ENCODE results near the gene TTC33. TPM values are rescaled to one million over a fixed set of nuclear protein-coding genes. Genes with fewer than 3 reads are reported as not detected.
"Not testable (repeated sequence)": the region's sequence is repeated elsewhere in the genome, so short reads cannot be mapped to it uniquely, and the experiment has no call there.

Gene TTC33
- polyA plus RNA-seq, 3 donors from 2014 or later, result 10.5 to 18.1 (median 11.2) TPM

- peaks cover 0 to 2% (median 0%) of the 10 kb centered on the region in 6 donors for H3K9me3 Mint-ChIP-seq
- H3K4me3 Mint-ChIP-seq, result peak overlapping the region in 2 of 5 donors; percentile 6 to 31
- peaks cover 0 to 2% (median 0%) of the 10 kb centered on the region in 3 donors for H3K27me3 Mint-ChIP-seq (ENCODE audit: low read depth in 3 of 3)
- no peak for DNase-seq
- peaks cover 0 to 3% (median 0%) of the 10 kb centered on the region in 3 donors for H3K36me3 Mint-ChIP-seq
- peak overlapping the region in 3 of 6 donors; percentile 19 to 46 (median 35) for H3K27ac Mint-ChIP-seq
- H3K4me1 Mint-ChIP-seq, result peaks cover 25 to 27% of the 10 kb centered on the region in 2 donors
These were observed 187.2 kb downstream of the TTC33 start for GRCh38 chr5:40568548-40568947.

- not testable (repeated sequence) for H3K36me3 Mint-ChIP-seq; H3K4me3 Mint-ChIP-seq; H3K9me3 Mint-ChIP-seq; H3K27me3 Mint-ChIP-seq (ENCODE audit: low read depth in 3 of 3); DNase-seq; H3K27ac Mint-ChIP-seq; H3K4me1 Mint-ChIP-seq
These were observed 192.6 kb downstream of the TTC33 start for GRCh38 chr5:40563173-40563572.

GRCh38 chr5:40560474-40561110 lies 195.2 kb downstream of the TTC33 start:
- Mint-ChIP-seq H3K27ac (peak overlapping the region in 1 of 6 donors; percentile 8), H3K4me3 (no peak overlapping the region), H3K27me3 (ENCODE audit: low read depth in 3 of 3) (peaks cover 0 to 10% (median 0%) of the 10 kb centered on the region in 3 donors), H3K36me3 (no peaks in the 10 kb centered on the region), H3K4me1 (peaks cover 6 to 13% of the 10 kb centered on the region in 2 donors), H3K9me3 (peaks cover 0 to 2% (median 0%) of the 10 kb centered on the region in 6 donors)
- DNase-seq, result no peak

GRCh38 chr5:40559306-40559705 lies 196.5 kb downstream of the TTC33 start:
- Mint-ChIP-seq H3K4me1 (peaks cover under 1 to 6% of the 10 kb centered on the region in 2 donors), H3K36me3 (no peaks in the 10 kb centered on the region), H3K4me3 (no peak overlapping the region), H3K9me3 (peaks cover 0 to 2% (median 0%) of the 10 kb centered on the region in 6 donors), H3K27ac (no peak overlapping the region), H3K27me3 (ENCODE audit: low read depth in 3 of 3) (peaks cover 0 to 10% (median 0%) of the 10 kb centered on the region in 3 donors)
- DNase-seq, result no peak

- Mint-ChIP-seq H3K4me3 (no peak overlapping the region), H3K4me1 (peaks cover 0 to 5% of the 10 kb centered on the region in 2 donors), H3K27ac (no peak overlapping the region), H3K27me3 (ENCODE audit: low read depth in 3 of 3) (peaks cover 0 to 6% (median 0%) of the 10 kb centered on the region in 3 donors), H3K9me3 (no peaks in the 10 kb centered on the region), H3K36me3 (no peaks in the 10 kb centered on the region)
- DNase-seq, result no peak
These were observed 198.3 kb downstream of the TTC33 start for GRCh38 chr5:40557501-40557900.

- Mint-ChIP-seq H3K27ac (no peak overlapping the region), H3K4me1 (peaks cover 0 to 5% of the 10 kb centered on the region in 2 donors), H3K4me3 (no peak overlapping the region), H3K27me3 (ENCODE audit: low read depth in 3 of 3) (peaks cover 0 to under 1% (median 0%) of the 10 kb centered on the region in 3 donors), H3K9me3 (no peaks in the 10 kb centered on the region), H3K36me3 (no peaks in the 10 kb centered on the region)
- no peak for DNase-seq
These were observed 198.9 kb downstream of the TTC33 start for GRCh38 chr5:40556811-40557210.

- DNase-seq, result no peak
- no peak overlapping the region for H3K27ac Mint-ChIP-seq
- H3K36me3 Mint-ChIP-seq, result no peaks in the 10 kb centered on the region
- peaks cover 0 to 7% of the 10 kb centered on the region in 2 donors for H3K4me1 Mint-ChIP-seq
- no peaks in the 10 kb centered on the region for H3K9me3 Mint-ChIP-seq
- no peaks in the 10 kb centered on the region for H3K27me3 Mint-ChIP-seq (ENCODE audit: low read depth in 3 of 3)
- no peak overlapping the region for H3K4me3 Mint-ChIP-seq
These were observed 199.9 kb downstream of the TTC33 start for GRCh38 chr5:40555886-40556285.

GRCh38 chr5:40554813-40555212 lies 200.9 kb downstream of the TTC33 start:
- Mint-ChIP-seq H3K36me3 (no peaks in the 10 kb centered on the region), H3K27ac (no peak overlapping the region), H3K4me1 (peaks cover 3 to 13% of the 10 kb centered on the region in 2 donors), H3K27me3 (ENCODE audit: low read depth in 3 of 3) (no peaks in the 10 kb centered on the region), H3K9me3 (peaks cover 0 to 3% (median 0%) of the 10 kb centered on the region in 6 donors), H3K4me3 (no peak overlapping the region)
- no peak for DNase-seq

GRCh38 chr5:40554054-40554453 lies 201.7 kb downstream of the TTC33 start:
- Mint-ChIP-seq H3K4me3 (no peak overlapping the region), H3K9me3 (peaks cover 0 to 5% (median 0%) of the 10 kb centered on the region in 6 donors), H3K4me1 (peaks cover 3 to 13% of the 10 kb centered on the region in 2 donors), H3K27me3 (ENCODE audit: low read depth in 3 of 3) (no peaks in the 10 kb centered on the region), H3K27ac (no peak overlapping the region), H3K36me3 (no peaks in the 10 kb centered on the region)
- no peak for DNase-seq

- H3K9me3 Mint-ChIP-seq, result peaks cover 0 to 5% (median 0%) of the 10 kb centered on the region in 6 donors
These were observed 202.8 kb downstream of the TTC33 start for GRCh38 chr5:40552981-40553380.

GRCh38 chr5:40551496-40552491 lies 204.0 kb downstream of the TTC33 start:
- no peak for DNase-seq
- no peak overlapping the region for H3K4me3 Mint-ChIP-seq
- no peaks in the 10 kb centered on the region for H3K27me3 Mint-ChIP-seq (ENCODE audit: low read depth in 3 of 3)
- no peaks in the 10 kb centered on the region for H3K36me3 Mint-ChIP-seq
- peaks cover 0 to 5% (median 0%) of the 10 kb centered on the region in 6 donors for H3K9me3 Mint-ChIP-seq
- H3K27ac Mint-ChIP-seq, result no peak overlapping the region
- peaks cover 3 to 13% of the 10 kb centered on the region in 2 donors for H3K4me1 Mint-ChIP-seq

More at GRCh38 chr5:40552981-40553380, 202.8 kb downstream of the TTC33 start:
- no peak overlapping the region for H3K4me3 Mint-ChIP-seq
- no peak for DNase-seq
- H3K4me1 Mint-ChIP-seq, result peaks cover 3 to 13% of the 10 kb centered on the region in 2 donors
- no peaks in the 10 kb centered on the region for H3K27me3 Mint-ChIP-seq (ENCODE audit: low read depth in 3 of 3)
- H3K36me3 Mint-ChIP-seq, result no peaks in the 10 kb centered on the region
- no peak overlapping the region for H3K27ac Mint-ChIP-seq

- no peak for DNase-seq
- H3K27ac Mint-ChIP-seq, result peak overlapping the region in 2 of 6 donors; percentile 17 to 57
- H3K4me1 Mint-ChIP-seq, result peaks cover 3 to 8% of the 10 kb centered on the region in 2 donors
- H3K4me3 Mint-ChIP-seq, result no peak overlapping the region
- H3K36me3 Mint-ChIP-seq, result no peaks in the 10 kb centered on the region
- H3K27me3 Mint-ChIP-seq (ENCODE audit: low read depth in 3 of 3), result no peaks in the 10 kb centered on the region
- peaks cover 0 to 5% (median 0%) of the 10 kb centered on the region in 6 donors for H3K9me3 Mint-ChIP-seq
These were observed 205.3 kb downstream of the TTC33 start for GRCh38 chr5:40550481-40550880.

- Mint-ChIP-seq H3K9me3 (peaks cover 0 to 5% (median 0%) of the 10 kb centered on the region in 6 donors), H3K27me3 (ENCODE audit: low read depth in 3 of 3) (no peaks in the 10 kb centered on the region), H3K4me1 (peaks cover 3 to 8% of the 10 kb centered on the region in 2 donors), H3K27ac (no peak overlapping the region), H3K36me3 (no peaks in the 10 kb centered on the region), H3K4me3 (no peak overlapping the region)
- DNase-seq, result no peak
These were observed 206.1 kb downstream of the TTC33 start for GRCh38 chr5:40549616-40550015.
